Muscle of leg (tissue), 11 donors: ENCODE measurements around the gene ZCCHC4. TPM values are rescaled to one million over a fixed set of nuclear protein-coding genes. Genes with fewer than 3 reads are reported as not detected.
A peak's percentile ranks its signal among the peaks of the same experiment; 100 is the strongest.

Experiments
- DNase-seq: peaks from one replicate; pipeline ENCODE4 v3.0.0; 2013
- H3K27ac ChIP-seq: one replicate; pipeline ENCODE4 v1.5.1; 2013; ENCODE audit warnings: mild to moderate bottlenecking, low read length, control low read depth
- H3K27me3 ChIP-seq: one replicate; pipeline ENCODE4 v1.6.1; 2013; ENCODE audit warnings: low read length; ENCODE audit not compliant: control insufficient read depth, insufficient read depth
- H3K36me3 ChIP-seq: one replicate; pipeline ENCODE4 v1.6.1; 2013; ENCODE audit warnings: low read length; ENCODE audit not compliant: control insufficient read depth, insufficient read depth
- H3K4me1 ChIP-seq: one replicate; pipeline ENCODE4 v1.6.1; 2013; ENCODE audit warnings: low read length; ENCODE audit not compliant: control insufficient read depth, insufficient read depth
- H3K4me3 ChIP-seq: one replicate; pipeline ENCODE4 v1.5.1; 2013; ENCODE audit warnings: low read length, control low read depth
- H3K9me3 ChIP-seq: replicated peaks from 2 replicates; pipeline ENCODE4 v1.6.1; 2013; ENCODE audit warnings: low read depth, low read length; ENCODE audit not compliant: control insufficient read depth
- WGBS: methylation state at CpG from one replicate; pipeline ENCODE4 v1.1.5; 2013; ENCODE audit warnings: missing lambda C conversion rate; ENCODE audit not compliant: insufficient coverage; 5-methylcytosine and 5-hydroxymethylcytosine counted together
- polyA plus RNA-seq, 8 donors: library from polyadenylated mRNA; unstranded; fragments of 120-200 nt; gene quantifications; one replicate each; pipeline versions ENCODE4 v1.2.1 to v1.2.3, GENCODE V29; 2013; ENCODE audit warnings: inconsistent platforms in 1 of 8, low replicate concordance in 1 of 8; ENCODE audit not compliant: insufficient read length in 8 of 8, insufficient read depth in 1 of 8
- total RNA-seq: library from RNA; stranded (reverse); fragments of 120-200 nt; gene quantifications from one replicate; pipeline ENCODE4 v1.2.4, GENCODE V29; 2013

The ZCCHC4 gene
- total and polyA plus RNA-seq, 9 donors = 7.9 to 18.6 (median 9.9) TPM

DNA sequence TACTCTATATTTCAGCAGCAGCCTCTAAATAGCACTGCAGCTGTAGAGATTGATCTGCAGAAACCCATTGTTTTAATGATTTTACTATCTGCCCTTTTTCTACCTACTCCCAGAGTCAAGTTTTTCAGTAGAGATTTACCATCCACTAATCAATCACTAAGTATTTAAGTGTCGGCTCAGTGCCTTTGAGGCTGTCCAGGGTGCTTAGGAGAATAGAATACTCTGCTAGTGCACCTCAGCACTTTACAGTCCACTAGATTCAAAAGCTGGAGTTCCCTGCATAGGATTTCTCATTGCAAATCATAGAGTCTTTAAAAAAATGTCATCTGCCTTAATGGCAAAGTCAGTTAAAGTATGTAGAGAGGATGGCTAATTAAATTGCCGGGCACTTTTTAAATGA is 34.9 kb downstream of the ZCCHC4 start:
- DNase-seq = no peak
- H3K4me1 ChIP-seq = no peaks in the 10 kb centered on the region
- H3K27me3 ChIP-seq = no peaks in the 10 kb centered on the region
- no peak overlapping the region for H3K4me3 ChIP-seq
- no peaks in the 10 kb centered on the region for H3K9me3 ChIP-seq
- H3K27ac ChIP-seq = no peak overlapping the region
- no CpG with 5 or more reads among the region's 2 CpGs for WGBS
- peaks cover 4% of the 10 kb centered on the region for H3K36me3 ChIP-seq

DNA sequence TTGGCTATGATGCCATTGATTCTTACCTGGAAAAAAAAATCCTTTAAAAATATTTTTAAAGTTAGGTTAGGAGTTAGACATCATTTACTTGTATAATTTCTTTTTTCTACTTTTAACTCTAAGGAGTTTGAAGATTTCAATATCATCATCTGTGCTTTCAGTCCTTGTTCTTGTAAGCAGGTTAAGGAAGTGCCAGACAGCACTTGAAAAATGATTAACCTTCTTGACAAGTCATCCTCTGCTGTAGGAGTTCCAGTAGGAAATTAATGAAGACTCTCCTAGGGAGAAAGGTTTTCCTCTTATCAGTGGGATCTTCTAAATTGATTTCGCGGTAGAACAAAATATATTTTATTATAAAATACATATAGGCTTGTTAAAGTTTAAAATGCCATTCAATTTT is 35.4 kb downstream of the ZCCHC4 start:
- H3K36me3 ChIP-seq = peaks cover 4% of the 10 kb centered on the region
- no CpG with 5 or more reads among the region's 2 CpGs for WGBS
- H3K4me3 ChIP-seq = no peak overlapping the region
- no peaks in the 10 kb centered on the region for H3K4me1 ChIP-seq
- H3K27ac ChIP-seq = no peak overlapping the region
- no peaks in the 10 kb centered on the region for H3K27me3 ChIP-seq
- no peak for DNase-seq
- H3K9me3 ChIP-seq = no peaks in the 10 kb centered on the region

DNA sequence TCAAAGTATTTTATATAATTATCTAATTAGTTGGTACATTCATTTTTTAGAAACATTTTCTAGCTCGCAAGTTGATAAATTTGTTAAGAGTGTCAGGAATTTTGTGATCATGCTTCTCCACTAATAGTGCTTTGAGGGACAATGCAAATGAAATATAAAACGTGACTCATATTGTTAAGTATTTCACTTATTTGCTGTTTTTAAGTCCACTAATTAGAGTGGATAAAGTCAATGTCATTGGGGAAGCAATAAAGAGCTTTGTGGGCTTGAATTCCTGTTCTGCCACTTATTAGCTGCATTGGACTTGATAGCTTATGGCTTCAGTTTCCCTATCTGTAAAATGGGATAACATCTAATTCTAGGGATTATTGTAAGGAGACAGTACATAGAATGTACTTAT is 38.0 kb downstream of the ZCCHC4 start:
- Histone ChIP-seq H3K9me3 (no peaks in the 10 kb centered on the region), H3K36me3 (peaks cover 4% of the 10 kb centered on the region), H3K4me1 (no peaks in the 10 kb centered on the region), H3K27ac (no peak overlapping the region), H3K27me3 (no peaks in the 10 kb centered on the region), H3K4me3 (no peak overlapping the region)
- no CpG with 5 or more reads among the region's 2 CpGs for WGBS
- no peak for DNase-seq

GRCh38 chr4:25351777-25352416 is 39.3 kb downstream of the ZCCHC4 start:
- no CpG with 5 or more reads among the region's 4 CpGs for WGBS
- Histone ChIP-seq H3K9me3 (no peaks in the 10 kb centered on the region), H3K4me1 (no peaks in the 10 kb centered on the region), H3K4me3 (no peak overlapping the region), H3K36me3 (peaks cover 4% of the 10 kb centered on the region), H3K27ac (no peak overlapping the region), H3K27me3 (no peaks in the 10 kb centered on the region)
- DNase-seq = no peak

- Histone ChIP-seq H3K36me3 (peaks cover 9% of the 10 kb centered on the region), H3K9me3 (no peaks in the 10 kb centered on the region), H3K27ac (no peak overlapping the region), H3K4me3 (no peak overlapping the region), H3K4me1 (no peaks in the 10 kb centered on the region), H3K27me3 (no peaks in the 10 kb centered on the region)
- no peak for DNase-seq
- WGBS = no CpG with 5 or more reads among the region's 2 CpGs
These were observed 43.5 kb downstream of the ZCCHC4 start for GRCh38 chr4:25356068-25356467.

- WGBS = 93% methylated on average over 14 of the region's 14 CpGs
- H3K9me3 ChIP-seq = no peaks in the 10 kb centered on the region
- H3K27me3 ChIP-seq = no peaks in the 10 kb centered on the region
- DNase-seq = no peak
- H3K27ac ChIP-seq = no peak overlapping the region
- H3K4me1 ChIP-seq = no peaks in the 10 kb centered on the region
- no peak overlapping the region for H3K4me3 ChIP-seq
- H3K36me3 ChIP-seq = peaks cover 5% of the 10 kb centered on the region
These were observed 46.1 kb downstream of the ZCCHC4 start for GRCh38 chr4:25358515-25359275.

- WGBS = 100% methylated on average over 4 of the region's 9 CpGs
- Histone ChIP-seq H3K36me3 (peaks cover 12% of the 10 kb centered on the region), H3K9me3 (no peaks in the 10 kb centered on the region), H3K4me1 (no peaks in the 10 kb centered on the region), H3K27ac (no peak overlapping the region), H3K27me3 (no peaks in the 10 kb centered on the region), H3K4me3 (no peak overlapping the region)
- no peak for DNase-seq
These were observed 48.7 kb downstream of the ZCCHC4 start for GRCh38 chr4:25361253-25361652.

GRCh38 chr4:25367004-25367621 is 54.5 kb downstream of the ZCCHC4 start:
- Histone ChIP-seq H3K27me3 (no peaks in the 10 kb centered on the region), H3K9me3 (no peaks in the 10 kb centered on the region), H3K36me3 (peaks cover 19% of the 10 kb centered on the region), H3K27ac (no peak overlapping the region), H3K4me1 (no peaks in the 10 kb centered on the region), H3K4me3 (no peak overlapping the region)
- peak; percentile 33 for DNase-seq
- WGBS = no CpG with 5 or more reads among the region's 2 CpGs

GRCh38 chr4:25367877-25368276 is 55.3 kb downstream of the ZCCHC4 start:
- H3K36me3 ChIP-seq = peaks cover 19% of the 10 kb centered on the region
- no peaks in the 10 kb centered on the region for H3K4me1 ChIP-seq
- H3K4me3 ChIP-seq = no peak overlapping the region
- DNase-seq = no peak
- no peaks in the 10 kb centered on the region for H3K27me3 ChIP-seq
- no peaks in the 10 kb centered on the region for H3K9me3 ChIP-seq
- H3K27ac ChIP-seq = no peak overlapping the region

DNA sequence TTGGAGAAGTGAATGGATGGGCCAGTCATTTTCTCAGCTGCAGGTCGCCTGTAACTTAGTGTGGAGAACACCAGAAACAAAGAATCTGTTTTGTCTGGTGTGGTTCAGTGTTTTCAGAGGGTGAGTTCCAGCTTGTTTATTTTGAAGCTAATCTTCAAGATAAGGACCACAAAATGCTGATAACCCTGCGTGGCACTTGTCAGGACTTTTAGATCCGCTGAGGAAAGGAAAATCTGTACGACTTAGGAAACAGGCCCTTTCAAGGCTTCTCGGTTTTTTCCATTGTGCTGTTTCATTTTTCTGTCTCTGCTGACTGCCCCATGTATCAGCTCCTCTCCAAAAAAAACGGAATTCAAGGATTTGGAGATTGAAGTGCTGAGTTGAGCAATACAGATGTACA is 55.7 kb downstream of the ZCCHC4 start:
- Histone ChIP-seq H3K36me3 (peaks cover 19% of the 10 kb centered on the region), H3K4me3 (no peak overlapping the region), H3K4me1 (no peaks in the 10 kb centered on the region), H3K9me3 (no peaks in the 10 kb centered on the region), H3K27me3 (no peaks in the 10 kb centered on the region), H3K27ac (no peak overlapping the region)
- no peak for DNase-seq
- 69% methylated on average over 3 of the region's 6 CpGs for WGBS
